H9 (cell line): ENCODE data around the gene ITGA8. TPM values are rescaled to one million over a fixed set of nuclear protein-coding genes. Genes with fewer than 3 reads are reported as not detected.

ENCODE experiments used
- DNase-seq: peaks from one replicate; pipeline ENCODE4 v3.0.0-alpha.2; 2017
- H2AFZ ChIP-seq: one replicate; pipeline ENCODE4 v1.6.1; 2013; ENCODE audit warnings: mild to moderate bottlenecking, low read length, control low read depth, moderate library complexity
- H2AK5ac ChIP-seq: 2 replicates; pipeline ENCODE4 v1.6.1; 2013; ENCODE audit warnings: low read length, control low read depth, mixed read lengths; ENCODE audit not compliant: insufficient read length
- H2BK120ac ChIP-seq: one replicate; pipeline ENCODE4 v1.6.1; 2013; ENCODE audit warnings: low read depth, mild to moderate bottlenecking, low read length, control low read depth, inconsistent platforms; ENCODE audit not compliant: poor library complexity, severe bottlenecking
- H2BK12ac ChIP-seq: 2 replicates; pipeline ENCODE4 v1.6.1; 2013; ENCODE audit warnings: low read length, control low read depth, mixed read lengths, low read depth; ENCODE audit not compliant: insufficient read length
- H2BK15ac ChIP-seq: 2 replicates; pipeline ENCODE4 v1.6.1; 2013; ENCODE audit warnings: low read depth, low read length, control low read depth
- H2BK20ac ChIP-seq: one replicate; pipeline ENCODE4 v1.6.1; 2013; ENCODE audit warnings: low read depth, mild to moderate bottlenecking, low read length, control low read depth, inconsistent platforms; ENCODE audit not compliant: poor library complexity, severe bottlenecking
- H2BK5ac ChIP-seq: 2 replicates; pipeline ENCODE4 v1.6.1; 2013; ENCODE audit warnings: low read length, control low read depth, mixed read lengths; ENCODE audit not compliant: insufficient read length
- H3K14ac ChIP-seq: 2 replicates; pipeline ENCODE4 v1.6.1; 2013; ENCODE audit warnings: low read length, control low read depth; ENCODE audit not compliant: insufficient read depth
- H3K18ac ChIP-seq: 2 replicates; pipeline ENCODE4 v1.6.1; 2013; ENCODE audit warnings: low read depth, mild to moderate bottlenecking, mixed read lengths, low read length, control low read depth; ENCODE audit not compliant: insufficient read length
- H3K23ac ChIP-seq: 2 replicates; pipeline ENCODE4 v1.6.1; 2013; ENCODE audit warnings: low read length, control low read depth, mixed read lengths, low read depth; ENCODE audit not compliant: insufficient read length
- H3K23me2 ChIP-seq: 2 replicates; pipeline ENCODE4 v1.6.1; 2013; ENCODE audit warnings: low read depth, mild to moderate bottlenecking, mixed read lengths, low read length, control low read depth; ENCODE audit not compliant: insufficient read length, poor library complexity, severe bottlenecking
- H3K27ac ChIP-seq: 2 replicates; pipeline ENCODE4 v1.5.1; 2013; ENCODE audit warnings: low read length, control low read depth, mixed read lengths, low read depth; ENCODE audit not compliant: insufficient read length
- H3K27me3 ChIP-seq: 2 replicates; pipeline ENCODE4 v1.6.1; 2013; ENCODE audit warnings: low read length, control low read depth, inconsistent platforms; ENCODE audit not compliant: insufficient read depth
- H3K4ac ChIP-seq: 2 replicates; pipeline ENCODE4 v1.6.1; 2013; ENCODE audit warnings: low read depth, mild to moderate bottlenecking, control low read depth, inconsistent platforms, low read length, moderate library complexity
- H3K4me1 ChIP-seq: 2 replicates; pipeline ENCODE4 v1.6.1; 2013; ENCODE audit warnings: low read length, control low read depth, inconsistent platforms; ENCODE audit not compliant: insufficient read depth
- H3K4me2 ChIP-seq: 2 replicates; pipeline ENCODE4 v1.6.1; 2013; ENCODE audit warnings: low read length, control low read depth, mixed read lengths; ENCODE audit not compliant: insufficient read length, insufficient read depth
- H3K56ac ChIP-seq: 2 replicates; pipeline ENCODE4 v1.6.1; 2013; ENCODE audit warnings: low read depth, mild to moderate bottlenecking, mixed read lengths, low read length, control low read depth; ENCODE audit not compliant: insufficient read length
- H3K79me1 ChIP-seq: 2 replicates; pipeline ENCODE4 v1.6.1; 2013; ENCODE audit warnings: low read depth, mild to moderate bottlenecking, moderate library complexity, low read length, control low read depth, inconsistent platforms; ENCODE audit not compliant: insufficient read depth, poor library complexity, severe bottlenecking
- H3K79me2 ChIP-seq: 2 replicates; pipeline ENCODE4 v1.6.1; 2013; ENCODE audit warnings: low read length, control low read depth, inconsistent platforms; ENCODE audit not compliant: insufficient read depth
- H3K9ac ChIP-seq: 2 replicates; pipeline ENCODE4 v1.6.1; 2013; ENCODE audit warnings: low read length, control low read depth, mixed read lengths; ENCODE audit not compliant: insufficient read length; ENCODE audit errors: extremely low read depth
- H3K9me3 ChIP-seq: one replicate; pipeline ENCODE4 v1.6.1; 2013; ENCODE audit warnings: low read depth, low read length, inconsistent platforms; ENCODE audit not compliant: control insufficient read depth
- H3T11ph ChIP-seq: one replicate; pipeline ENCODE4 v1.6.1; 2013; ENCODE audit warnings: mild to moderate bottlenecking, low read length, control low read depth, inconsistent platforms
- H4K20me1 ChIP-seq: one replicate; pipeline ENCODE4 v1.6.1; 2013; ENCODE audit not compliant: control insufficient read depth, insufficient read length, insufficient read depth
- H4K5ac ChIP-seq: 2 replicates; pipeline ENCODE4 v1.6.1; 2013; ENCODE audit warnings: low read depth, mild to moderate bottlenecking, mixed read lengths, low read length, control low read depth; ENCODE audit not compliant: insufficient read length
- H4K8ac ChIP-seq: replicated peaks from 2 replicates; pipeline ENCODE4 v1.6.1; 2013; ENCODE audit warnings: low read length, control low read depth, mixed read lengths, low read depth; ENCODE audit not compliant: insufficient read length
- H4K91ac ChIP-seq: 2 replicates; pipeline ENCODE4 v1.6.1; 2013; ENCODE audit warnings: low read depth, mild to moderate bottlenecking, moderate library complexity, mixed read lengths, low read length, control low read depth; ENCODE audit not compliant: insufficient read length
- H3K27ac Mint-ChIP-seq, 3 experiments: 2 replicates in 2 of 3; 3 replicates in 1 of 3; pipeline ENCODE4 v1.8.0; 2020 to 2021; ENCODE audit warnings: mixed read lengths in 3 of 3, mild to moderate bottlenecking in 1 of 3, moderate library complexity in 1 of 3
- H3K27me3 Mint-ChIP-seq: 2 replicates; pipeline ENCODE4 v1.8.0; 2021; ENCODE audit warnings: low read depth, mild to moderate bottlenecking, moderate library complexity, mixed read lengths
- H3K36me3 Mint-ChIP-seq, 3 experiments: 2 replicates in 2 of 3; 3 replicates in 1 of 3; pipeline ENCODE4 v1.8.0; 2020 to 2021; ENCODE audit warnings: low read depth in 3 of 3, mixed read lengths in 3 of 3; ENCODE audit not compliant: insufficient read depth in 1 of 3
- H3K4me1 Mint-ChIP-seq, 2 experiments: 2 replicates each; pipeline ENCODE4 v1.8.0; 2020; ENCODE audit warnings: mixed read lengths in 2 of 2
- H3K4me3 Mint-ChIP-seq, 2 experiments: 2 replicates in 1 of 2; 3 replicates in 1 of 2; pipeline ENCODE4 v1.8.0; 2020 to 2021; ENCODE audit warnings: mild to moderate bottlenecking in 2 of 2, mixed read lengths in 2 of 2, moderate library complexity in 1 of 2
- H3K9me3 Mint-ChIP-seq, 2 experiments: 2 replicates in 1 of 2; 3 replicates in 1 of 2; pipeline ENCODE4 v1.8.0; 2020; ENCODE audit warnings: mild to moderate bottlenecking in 2 of 2, mixed read lengths in 2 of 2, moderate library complexity in 1 of 2
- CTCF ChIP-seq: fragments of 200-600 bp; sonication (generic); conservative IDR thresholded peaks from 3 replicates; pipeline ENCODE4 v1.8.0; 2021; ENCODE audit warnings: antibody characterized with exemption, mild to moderate bottlenecking
- WGBS: extraction: QIAGEN DNeasy Blood & Tissue Kit; methylation state at CpG from one replicate; pipeline ENCODE4 v1.1.7; 2013; ENCODE audit warnings: missing lambda C conversion rate, low lambda C conversion rate, mixed read lengths; ENCODE audit not compliant: insufficient read length; ENCODE audit errors: extremely low coverage; 5-methylcytosine and 5-hydroxymethylcytosine counted together
- total RNA-seq: library from RNA; stranded (reverse); gene quantifications from 2 replicates; pipeline ENCODE4 v1.2.1, GENCODE V29; 2021

The ITGA8 gene
- total RNA-seq, 1 experiment from 2014 or later = not detected

DNA sequence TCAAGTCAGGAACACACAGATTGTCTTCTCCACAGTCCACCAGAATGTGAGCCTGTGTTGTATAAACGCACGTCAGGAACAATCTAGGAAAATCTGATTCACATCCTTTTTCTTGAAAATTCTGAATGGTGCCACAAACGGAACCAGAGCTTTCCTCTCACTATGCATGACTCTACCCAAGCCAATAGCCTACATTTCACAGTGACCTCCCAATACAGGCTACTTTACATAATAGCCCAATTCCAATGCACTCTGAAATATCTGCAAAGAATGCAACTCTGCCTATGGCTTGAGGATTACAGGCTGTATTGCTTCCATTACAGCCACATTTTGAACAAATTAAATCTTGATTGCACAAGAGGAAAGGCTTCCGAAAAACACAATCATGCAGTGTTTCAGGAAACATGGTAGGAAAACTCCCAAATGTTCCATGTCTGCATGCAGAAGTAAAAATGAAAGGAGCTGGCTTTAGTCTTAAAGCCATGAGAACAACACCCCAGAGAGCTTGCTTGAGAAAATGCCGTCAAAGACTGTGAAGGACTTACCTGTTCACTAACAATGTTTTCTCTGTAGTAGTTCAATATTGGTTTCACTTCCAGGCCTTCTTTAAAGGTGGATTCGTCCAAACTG, 113.9 kb downstream of the ITGA8 start:
- H3K27me3 ChIP-seq = no peaks in the 10 kb centered on the region
- TF ChIP-seq CTCF = no peak
- H4K8ac ChIP-seq = no peak overlapping the region
- no peak overlapping the region for H4K5ac ChIP-seq
- H3K9ac ChIP-seq = no peak overlapping the region
- H3K4me2 ChIP-seq = no peak overlapping the region
- H3T11ph ChIP-seq = no peak overlapping the region
- no peak overlapping the region for H3K27ac ChIP-seq
- no peak overlapping the region for H3K14ac ChIP-seq
- H2AK5ac ChIP-seq = no peak overlapping the region
- H3K23me2 ChIP-seq = no peaks in the 10 kb centered on the region
- H3K4ac ChIP-seq = no peak overlapping the region
- H3K4me1 ChIP-seq = no peaks in the 10 kb centered on the region
- H3K18ac ChIP-seq = no peak overlapping the region
- no peak overlapping the region for H3K23ac ChIP-seq
- no peak overlapping the region for H2BK15ac ChIP-seq
- no peak overlapping the region for H4K91ac ChIP-seq
- no CpG with 5 or more reads among the region's 6 CpGs for WGBS
- Mint-ChIP-seq H3K9me3 (no peaks in the 10 kb centered on the region; a peak in 1 of 5 replicates), H3K27ac (no peak overlapping the region), H3K4me1 (no peaks in the 10 kb centered on the region), H3K36me3 (no peaks in the 10 kb centered on the region), H3K27me3 (peaks cover 20% of the 10 kb centered on the region), H3K4me3 (no peak overlapping the region)
- H3K56ac ChIP-seq = no peak overlapping the region
- no peak overlapping the region for H2BK5ac ChIP-seq
- no peaks in the 10 kb centered on the region for H4K20me1 ChIP-seq
- no peak overlapping the region for H2BK120ac ChIP-seq
- DNase-seq = no peak
- no peak overlapping the region for H2BK12ac ChIP-seq
- H2BK20ac ChIP-seq = no peak overlapping the region
- no peaks in the 10 kb centered on the region for H3K79me1 ChIP-seq
- H3K79me2 ChIP-seq = no peaks in the 10 kb centered on the region
- no peak overlapping the region for H2AFZ ChIP-seq
- no peaks in the 10 kb centered on the region for H3K9me3 ChIP-seq
